Left lung (tissue), 10 donors: ENCODE results near the gene BTN2A1. TPM values are rescaled to one million over a fixed set of nuclear protein-coding genes. Genes with fewer than 3 reads are reported as not detected.

ENCODE experiments used
- ATAC-seq: fragments of 200-7000 bp; cut with Tn5 transposase; one replicate; pipeline ENCODE4 v1.9.1; 2020; ENCODE audit warnings: moderate library complexity
- DNase-seq, 4 donors: peaks; one replicate each; pipeline ENCODE4 v3.0.0-alpha.2; 2013 to 2020
- H3K27ac ChIP-seq, 2 donors: fragments of 200-600 bp; sonication (generic) in 1 of 2; one replicate each; pipeline versions ENCODE4 v1.5.0 to v1.8.0; 2020 to 2021
- H3K27me3 ChIP-seq, 2 donors: fragments of 200-600 bp; sonication (generic) in 1 of 2; one replicate each; pipeline versions ENCODE4 v1.5.0 to v1.8.0; 2020 to 2021
- H3K36me3 ChIP-seq, 2 donors: fragments of 200-600 bp; sonication (generic) in 1 of 2; one replicate each; pipeline versions ENCODE4 v1.5.0 to v1.8.0; 2020 to 2021
- H3K4me1 ChIP-seq, 2 donors: fragments of 200-600 bp; one replicate each; pipeline ENCODE4 v1.8.0; 2021
- H3K4me3 ChIP-seq, 2 donors: fragments of 200-600 bp; sonication (generic) in 1 of 2; one replicate each; pipeline versions ENCODE4 v1.5.0 to v1.8.0; 2020 to 2021; ENCODE audit warnings: mild to moderate bottlenecking in 1 of 2
- H3K9me3 ChIP-seq, 2 donors: fragments of 200-600 bp; sonication (generic) in 1 of 2; one replicate each; pipeline versions ENCODE4 v1.5.0 to v1.8.0; 2020 to 2021
- CTCF ChIP-seq, 2 donors: fragments of 200-600 bp; sonication (generic) in 1 of 2; IDR thresholded peaks; one replicate each; pipeline versions ENCODE4 v1.5.0 to v1.8.0; 2021; ENCODE audit warnings: antibody characterized with exemption in 2 of 2
- intact Hi-C, 2 donors: fragments of 100-400 bp; cut with DNase I; formaldehyde crosslinking; loops; one replicate each; pipeline versions ENCODE4 v1.11.2 to v1.14.2; 2022
- polyA plus RNA-seq, 6 donors: library from polyadenylated mRNA; unstranded; fragments of 120-200 nt; gene quantifications; one replicate each; pipeline ENCODE4 v1.2.1, GENCODE V29; 2013; ENCODE audit not compliant: insufficient read length in 6 of 6
- total RNA-seq, 2 donors: library from RNA; stranded (reverse); fragmentation: NEBNext Ultra II Directional; extraction: Animal tissue kit (Norgen Biotek cat#: 25700); gene quantifications; one replicate each; pipeline ENCODE4 v1.2.1, GENCODE V29; 2021
- donor health status: DM: no; HTN: yes; CAD: no.
- donor health status: DM: no; HTN: no; CAD: no.

The BTN2A1 gene
- total and polyA plus RNA-seq, 8 donors, result 17.5 to 48.6 (median 41.9) TPM

DNA sequence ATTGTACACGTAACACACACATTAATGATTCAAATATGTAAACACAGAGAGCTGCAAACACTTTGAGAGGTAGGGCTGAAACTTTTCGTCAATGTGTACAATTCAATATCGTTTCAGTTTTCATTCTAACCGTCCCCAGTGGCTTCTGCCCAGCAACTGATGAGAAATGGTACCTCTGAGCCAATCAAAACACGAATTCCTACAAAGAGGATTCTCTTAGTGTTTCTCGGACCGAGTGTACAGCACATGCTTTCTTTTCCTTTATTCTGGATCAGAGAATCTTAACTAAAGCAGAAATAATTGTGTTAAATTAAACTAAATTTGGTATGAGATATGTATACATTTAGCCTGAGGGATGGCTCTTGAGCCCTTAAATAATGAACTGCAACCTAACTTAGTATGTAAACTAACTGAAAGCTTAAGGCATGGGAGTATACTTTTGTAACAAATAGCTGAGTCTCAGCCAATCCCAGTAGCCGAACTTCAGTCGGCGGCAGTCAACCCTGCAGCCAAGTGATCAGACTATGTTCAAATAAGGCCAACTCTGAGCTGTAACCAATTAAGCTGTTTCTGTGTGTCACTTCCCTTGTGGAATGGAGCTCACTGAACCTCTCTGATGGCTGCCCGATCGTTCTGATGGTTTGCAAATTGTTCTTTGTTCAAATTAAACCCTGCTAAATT, 16.1 kb downstream of the BTN2A1 start:
- H3K36me3 ChIP-seq, result peaks cover 0 to 12% of the 10 kb centered on the region in 2 donors
- intact Hi-C loops, result no loop called here
- peak overlapping the region; percentile 91 to 93 for H3K27ac ChIP-seq
- peak overlapping the region; percentile 21 to 44 for H3K4me3 ChIP-seq
- H3K4me1 ChIP-seq, result peaks cover 5 to 55% of the 10 kb centered on the region in 2 donors
- TF ChIP-seq CTCF (IDR thresholded peaks at IDR 0.05), result no peak
- peaks cover 0 to 3% of the 10 kb centered on the region in 2 donors for H3K9me3 ChIP-seq
- no peaks in the 10 kb centered on the region for H3K27me3 ChIP-seq
- DNase-seq (peak; percentile 82 to 93 (median 88)), ATAC-seq (peak; percentile 97)

GRCh38 chr6:26474439-26474881, 16.7 kb downstream of the BTN2A1 start:
- H3K27ac ChIP-seq, result peak overlapping the region; percentile 91 to 93
- H3K27me3 ChIP-seq, result no peaks in the 10 kb centered on the region
- TF ChIP-seq CTCF (IDR thresholded peaks at IDR 0.05), result no peak
- H3K4me3 ChIP-seq, result peak overlapping the region; percentile 21 to 44
- DNase-seq (no peak), ATAC-seq (peak; percentile 7)
- intact Hi-C loops, result no loop called here
- H3K9me3 ChIP-seq, result peaks cover 0 to 3% of the 10 kb centered on the region in 2 donors
- H3K4me1 ChIP-seq, result peaks cover 5 to 56% of the 10 kb centered on the region in 2 donors
- H3K36me3 ChIP-seq, result peaks cover 0 to 6% of the 10 kb centered on the region in 2 donors

DNA sequence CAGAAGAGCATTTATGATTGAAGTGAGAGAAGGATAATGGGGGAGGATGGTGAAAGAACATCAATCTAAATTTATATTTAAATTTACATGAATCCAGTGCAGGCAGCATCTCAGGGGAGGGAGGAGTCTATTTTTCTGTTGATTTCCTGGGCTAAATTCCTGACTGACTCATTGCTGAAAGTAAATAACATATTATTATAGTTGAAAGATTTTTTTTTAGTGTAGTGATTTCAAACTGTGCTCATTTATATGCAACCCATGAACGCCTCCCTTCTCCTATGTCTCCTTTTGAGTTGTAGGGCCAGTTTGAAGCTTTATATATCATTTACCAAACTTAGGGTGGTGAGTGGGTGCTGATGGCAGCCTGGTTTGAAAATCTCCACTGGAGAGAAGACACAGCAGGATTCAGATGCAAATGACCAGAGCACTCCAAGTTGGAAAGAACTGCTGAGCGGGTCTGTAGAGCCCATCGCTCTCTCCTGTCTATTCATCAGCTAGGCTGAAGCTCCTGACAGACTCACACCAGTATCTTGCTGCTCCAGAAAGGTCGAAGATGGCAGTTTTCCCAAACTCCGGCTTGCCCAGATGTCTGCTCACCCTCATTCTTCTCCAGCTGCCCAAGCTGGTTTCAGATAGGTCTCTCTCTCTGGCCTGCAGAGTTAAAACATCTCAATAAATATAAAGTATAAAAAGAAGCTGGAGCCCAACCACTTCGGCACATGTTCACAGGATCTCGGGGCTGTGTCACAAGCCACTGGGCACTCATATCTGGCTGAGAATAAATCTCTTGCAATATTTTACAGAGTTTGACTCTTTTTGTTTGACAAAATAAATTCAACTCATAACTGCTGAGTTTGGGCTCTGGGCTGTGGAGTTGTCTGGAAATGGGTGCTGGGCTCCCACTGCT, 18.3 kb downstream of the BTN2A1 start:
- no peaks in the 10 kb centered on the region for H3K27me3 ChIP-seq
- peaks cover 0 to 3% of the 10 kb centered on the region in 2 donors for H3K9me3 ChIP-seq
- no peak overlapping the region for H3K4me3 ChIP-seq
- DNase-seq, result no peak
- H3K36me3 ChIP-seq, result no peaks in the 10 kb centered on the region
- no peak for ATAC-seq
- H3K27ac ChIP-seq, result peak overlapping the region; percentile 59 to 91
- no peak for TF ChIP-seq CTCF (IDR thresholded peaks at IDR 0.05)
- intact Hi-C loops, result no loop called here
- H3K4me1 ChIP-seq, result peaks cover 5 to 61% of the 10 kb centered on the region in 2 donors

GRCh38 chr6:26476896-26477295, 19.1 kb downstream of the BTN2A1 start:
- Histone ChIP-seq H3K4me1 (peaks cover 5 to 61% of the 10 kb centered on the region in 2 donors), H3K27ac (peak overlapping the region; percentile 59 to 91), H3K4me3 (no peak overlapping the region), H3K36me3 (no peaks in the 10 kb centered on the region), H3K27me3 (no peaks in the 10 kb centered on the region), H3K9me3 (peaks cover 0 to under 1% of the 10 kb centered on the region in 2 donors)
- intact Hi-C loops, result no loop called here
- ATAC-seq (no peak), DNase-seq (no peak)
- no peak for TF ChIP-seq CTCF (IDR thresholded peaks at IDR 0.05)

- Histone ChIP-seq H3K36me3 (no peaks in the 10 kb centered on the region), H3K4me1 (peaks cover 5 to 61% of the 10 kb centered on the region in 2 donors), H3K4me3 (no peak overlapping the region), H3K9me3 (no peaks in the 10 kb centered on the region), H3K27ac (peak overlapping the region; percentile 59 to 91), H3K27me3 (no peaks in the 10 kb centered on the region)
- intact Hi-C loops, result no loop called here
- no peak for TF ChIP-seq CTCF (IDR thresholded peaks at IDR 0.05)
- no peak for ATAC-seq
- DNase-seq, result peak in 1 of 4 donors; percentile 68
Measured at GRCh38 chr6:26477426-26477825, 19.7 kb downstream of the BTN2A1 start.
